HFF-Myc (cell line): ENCODE data around the gene RER1.
A peak's percentile ranks its signal among the peaks of the same experiment; 100 is the strongest.

Experiments used
- DNase-seq: peaks from one replicate; pipeline ENCODE4 v3.0.0-alpha.2; 2011; ENCODE audit warnings: low read depth; ENCODE audit errors: extremely low read depth
- H3K4me3 ChIP-seq: replicated peaks from 2 replicates; pipeline ENCODE4 v1.5.1; 2011; ENCODE audit warnings: low read depth, mild to moderate bottlenecking, control low read depth, low read length
- CTCF ChIP-seq: IDR thresholded peaks from 2 replicates; pipeline ENCODE4 v1.5.1; 2012; ENCODE audit warnings: mild to moderate bottlenecking, low read depth, low read length, control low read depth; ENCODE audit errors: missing control alignments

The RER1 gene

GRCh38 chr1:2428490-2428889 is 36.8 kb downstream of the RER1 start:
- H3K4me3 ChIP-seq: no peak overlapping the region
- TF ChIP-seq CTCF: no peak
- DNase-seq: no peak

GRCh38 chr1:2429780-2430591 is 38.3 kb downstream of the RER1 start:
- no peak for DNase-seq
- H3K4me3 ChIP-seq: no peak overlapping the region
- peak; percentile 52 for TF ChIP-seq CTCF

- H3K4me3 ChIP-seq: no peak overlapping the region
- no peak for DNase-seq
- no peak for TF ChIP-seq CTCF
These were observed 38.9 kb downstream of the RER1 start for GRCh38 chr1:2430592-2430973.

GRCh38 chr1:2431103-2431502 is 39.5 kb downstream of the RER1 start:
- no peak for DNase-seq
- no peak overlapping the region for H3K4me3 ChIP-seq
- no peak for TF ChIP-seq CTCF

- no peak for TF ChIP-seq CTCF
- no peak for DNase-seq
- H3K4me3 ChIP-seq: no peak overlapping the region
These were observed 39.9 kb downstream of the RER1 start for GRCh38 chr1:2431518-2431917.

GRCh38 chr1:2432441-2432844 is 40.8 kb downstream of the RER1 start:
- no peak overlapping the region for H3K4me3 ChIP-seq
- TF ChIP-seq CTCF: no peak
- DNase-seq: no peak

GRCh38 chr1:2433196-2433595 is 41.6 kb downstream of the RER1 start:
- no peak for TF ChIP-seq CTCF
- no peak overlapping the region for H3K4me3 ChIP-seq
- no peak for DNase-seq
